DND-41 (cell line): ENCODE data around the gene SIAH1.
"Not testable (repeated sequence)": the region's sequence is repeated elsewhere in the genome, so short reads cannot be mapped to it uniquely, and the experiment has no call there.

Source experiments
- EZH2 ChIP-seq: IDR thresholded peaks from 3 replicates; pipeline ENCODE4 v1.6.1; 2012; ENCODE audit warnings: borderline replicate concordance, low read depth, mild to moderate bottlenecking, moderate library complexity, low read length, inconsistent platforms; ENCODE audit not compliant: severe bottlenecking
- TF ChIP-seq, protein P1 (sequence below): IDR thresholded peaks from 2 replicates; pipeline ENCODE4 v1.5.1; 2012; ENCODE audit warnings: borderline replicate concordance, low read length, moderate library complexity, mild to moderate bottlenecking; ENCODE audit not compliant: poor library complexity, severe bottlenecking; ENCODE audit errors: extremely low read depth

DNA sequence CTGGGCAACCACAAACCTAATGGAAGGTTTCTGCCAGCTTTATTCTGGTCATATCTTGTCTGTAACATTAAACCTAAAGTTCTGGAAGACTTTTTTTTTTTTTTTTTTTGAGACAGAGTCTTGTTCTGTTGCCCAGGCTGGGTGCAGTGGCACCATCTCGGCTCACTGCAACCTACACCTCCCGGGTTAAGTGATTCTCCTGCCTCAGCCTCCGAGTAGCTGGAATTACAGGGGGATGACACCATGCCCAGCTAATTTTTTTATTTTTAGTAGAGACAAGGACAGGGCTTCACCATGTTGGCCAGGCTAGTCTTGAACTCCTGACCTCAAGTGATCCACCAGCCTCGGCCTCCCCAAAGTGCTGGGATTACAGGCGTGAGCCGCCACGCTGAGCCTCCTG lies 7.9 kb downstream of the SIAH1 start:
- TF ChIP-seq, protein P1, sequence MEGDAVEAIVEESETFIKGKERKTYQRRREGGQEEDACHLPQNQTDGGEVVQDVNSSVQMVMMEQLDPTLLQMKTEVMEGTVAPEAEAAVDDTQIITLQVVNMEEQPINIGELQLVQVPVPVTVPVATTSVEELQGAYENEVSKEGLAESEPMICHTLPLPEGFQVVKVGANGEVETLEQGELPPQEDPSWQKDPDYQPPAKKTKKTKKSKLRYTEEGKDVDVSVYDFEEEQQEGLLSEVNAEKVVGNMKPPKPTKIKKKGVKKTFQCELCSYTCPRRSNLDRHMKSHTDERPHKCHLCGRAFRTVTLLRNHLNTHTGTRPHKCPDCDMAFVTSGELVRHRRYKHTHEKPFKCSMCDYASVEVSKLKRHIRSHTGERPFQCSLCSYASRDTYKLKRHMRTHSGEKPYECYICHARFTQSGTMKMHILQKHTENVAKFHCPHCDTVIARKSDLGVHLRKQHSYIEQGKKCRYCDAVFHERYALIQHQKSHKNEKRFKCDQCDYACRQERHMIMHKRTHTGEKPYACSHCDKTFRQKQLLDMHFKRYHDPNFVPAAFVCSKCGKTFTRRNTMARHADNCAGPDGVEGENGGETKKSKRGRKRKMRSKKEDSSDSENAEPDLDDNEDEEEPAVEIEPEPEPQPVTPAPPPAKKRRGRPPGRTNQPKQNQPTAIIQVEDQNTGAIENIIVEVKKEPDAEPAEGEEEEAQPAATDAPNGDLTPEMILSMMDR, result not testable (repeated sequence)
- not testable (repeated sequence) for TF ChIP-seq EZH2
